A549 (cell line): ENCODE results near the gene MLLT10. TPM values are rescaled to one million over a fixed set of nuclear protein-coding genes. Genes with fewer than 3 reads are reported as not detected.

ENCODE experiments used
- ATAC-seq, 2 experiments: fragments of 200-7000 bp in 1 of 2; fragments of >200 bp in 1 of 2; cut with Nextera tagmentation in 1 of 2; cut with Tn5 transposase in 1 of 2; 3 replicates each; pipeline versions ENCODE4 v1.8.0 to v1.9.1; 2018 to 2020; ENCODE audit warnings: mild to moderate bottlenecking in 1 of 2, moderate library complexity in 1 of 2
- CTCF ChIA-PET: fragments of 300-600 bp; sonication (Branson Sonifier 250); formaldehyde crosslinking; extraction: SDS; loops from one replicate; lab custom pipeline; 2021; ENCODE audit warnings: antibody characterized with exemption, inconsistent platforms; lab: Yijun Ruan, JAX
- POLR2A ChIA-PET: fragments of 350-600 bp; formaldehyde crosslinking; extraction: SDS; loops from one replicate; lab custom pipeline; 2021; ENCODE audit warnings: antibody characterized with exemption, inconsistent platforms; lab: Yijun Ruan, JAX
- DNase-seq, 2 experiments: peaks; one replicate each; pipeline versions ENCODE4 v3.0.0 to v3.0.0-alpha.2; 2011 to 2016; ENCODE audit warnings: low read depth in 1 of 2, low spot score in 1 of 2
- FAIRE-seq: peaks from 2 replicates; lab custom pipeline; 2011; peaks lifted over from hg19 to GRCh38; lab: Jason Lieb, UNC
- H3K27ac ChIP-seq, 2 experiments: fragments of >200 bp; sonication (Bioruptor Twin); formaldehyde crosslinking; 3 replicates each; pipeline ENCODE4 v1.5.1; 2016 to 2017
- H3K4me1 ChIP-seq: fragments of >200 bp; sonication (Bioruptor Twin); formaldehyde crosslinking; 3 replicates; pipeline ENCODE4 v1.6.1; 2016
- H3K4me2 ChIP-seq: fragments of >200 bp; sonication (Bioruptor Twin); formaldehyde crosslinking; 3 replicates; pipeline ENCODE4 v1.6.1; 2016
- H3K4me3 ChIP-seq: fragments of >200 bp; sonication (Bioruptor Twin); formaldehyde crosslinking; 3 replicates; pipeline ENCODE4 v1.5.1; 2016
- H3K9me3 ChIP-seq: fragments of >200 bp; sonication (Bioruptor Twin); formaldehyde crosslinking; 3 replicates; pipeline ENCODE4 v1.6.1; 2016
- CHD4 ChIP-seq: fragments of 200-600 bp; sonication (generic); IDR thresholded peaks from 2 replicates; pipeline ENCODE4 v1.6.1; 2016; ENCODE audit warnings: antibody characterized with exemption, mild to moderate bottlenecking, borderline replicate concordance
- EP300 ChIP-seq, 2 experiments: fragments of >200 bp; sonication (Bioruptor Twin); formaldehyde crosslinking; IDR thresholded peaks; 2 replicates in 1 of 2; 3 replicates in 1 of 2; pipeline ENCODE4 v1.6.1; 2016 to 2017
- FOXS1 ChIP-seq: fragments of 250-450 bp; sonication (Bioruptor Pico); IDR thresholded peaks from 2 replicates; pipeline ENCODE4 v1.5.0; 2020; ENCODE audit warnings: mild to moderate bottlenecking, moderate library complexity
- GATA3 ChIP-seq: IDR thresholded peaks from 2 replicates; pipeline ENCODE4 v1.6.1; 2012; ENCODE audit warnings: borderline replicate concordance
- HEYL ChIP-seq: fragments of 250-450 bp; sonication (Bioruptor Pico); IDR thresholded peaks from 2 replicates; pipeline ENCODE4 v1.8.0; 2021; ENCODE audit warnings: mild to moderate bottlenecking, moderate library complexity
- HOXA7 ChIP-seq: fragments of 250-450 bp; sonication (Bioruptor Pico); IDR thresholded peaks from 2 replicates; pipeline ENCODE4 v1.5.0; 2020; ENCODE audit warnings: mild to moderate bottlenecking, moderate library complexity
- HOXB13 ChIP-seq: fragments of 250-450 bp; sonication (Bioruptor Pico); IDR thresholded peaks from 2 replicates; pipeline ENCODE4 v1.5.0; 2020; ENCODE audit warnings: low read depth, mild to moderate bottlenecking, moderate library complexity
- HOXB5 ChIP-seq: fragments of 250-450 bp; sonication (Bioruptor Pico); IDR thresholded peaks from 2 replicates; pipeline ENCODE4 v1.5.0; 2020; ENCODE audit warnings: mild to moderate bottlenecking, moderate library complexity
- JUN ChIP-seq, 2 experiments: fragments of >200 bp; sonication (Bioruptor Twin); formaldehyde crosslinking; IDR thresholded peaks; 2 replicates in 1 of 2; 3 replicates in 1 of 2; pipeline ENCODE4 v1.6.1; 2016 to 2017
- KDM1A ChIP-seq: fragments of 200-600 bp; sonication (generic); IDR thresholded peaks from 2 replicates; pipeline ENCODE4 v1.6.1; 2016; ENCODE audit warnings: low read depth, mild to moderate bottlenecking
- KDM5A ChIP-seq: fragments of 200-600 bp; sonication (generic); IDR thresholded peaks from 2 replicates; pipeline ENCODE4 v1.6.1; 2016; ENCODE audit warnings: antibody characterized with exemption, mild to moderate bottlenecking
- MAFK ChIP-seq: fragments of 450-650 bp; IDR thresholded peaks from 2 replicates; pipeline ENCODE4 v1.6.1; 2014; ENCODE audit not compliant: partially characterized antibody
- MAZ ChIP-seq: fragments of 150-350 bp; IDR thresholded peaks from 2 replicates; pipeline ENCODE4 v1.6.1; 2014; ENCODE audit warnings: antibody characterized with exemption, low read depth, low read length, borderline replicate concordance
- MYC ChIP-seq: IDR thresholded peaks from 2 replicates; pipeline ENCODE4 v1.6.1; 2012; ENCODE audit warnings: mild to moderate bottlenecking, inconsistent platforms, low read length, improper control_type of control experiment, borderline replicate concordance
- NR3C1 ChIP-seq: fragments of >200 bp; sonication (Bioruptor Twin); formaldehyde crosslinking; IDR thresholded peaks from 3 replicates; pipeline ENCODE4 v1.6.1; 2017
- POLR2AphosphoS2 ChIP-seq: conservative IDR thresholded peaks from 2 replicates; pipeline ENCODE4 v1.6.1; 2012; ENCODE audit warnings: low read length, improper control_type of control experiment, inconsistent platforms
- RCOR1 ChIP-seq: fragments of 150-350 bp; IDR thresholded peaks from 2 replicates; pipeline ENCODE4 v1.6.1; 2014; ENCODE audit warnings: antibody characterized with exemption, low read length, low read depth
- RFX5 ChIP-seq: fragments of 450-650 bp; IDR thresholded peaks from 2 replicates; pipeline ENCODE4 v1.7.1; 2014; ENCODE audit warnings: antibody characterized with exemption, mild to moderate bottlenecking, moderate library complexity
- RNF2 ChIP-seq: fragments of 200-600 bp; sonication (generic); IDR thresholded peaks from 2 replicates; pipeline ENCODE4 v1.6.1; 2016; ENCODE audit warnings: low read depth, mild to moderate bottlenecking, antibody characterized with exemption, moderate library complexity, borderline replicate concordance
- ZNF302 ChIP-seq: fragments of 250-450 bp; sonication (Bioruptor Pico); IDR thresholded peaks from 2 replicates; pipeline ENCODE4 v1.9.0; 2021; ENCODE audit warnings: inconsistent platforms, mild to moderate bottlenecking, moderate library complexity
- ZSCAN20 ChIP-seq: fragments of 250-450 bp; sonication (Bioruptor Pico); IDR thresholded peaks from 2 replicates; pipeline ENCODE4 v1.8.0; 2022; ENCODE audit warnings: mild to moderate bottlenecking, moderate library complexity
- WGBS: methylation state at CpG from one replicate; pipeline ENCODE4 v1.1.6; 2017; ENCODE audit errors: missing lambda C conversion rate; 5-methylcytosine and 5-hydroxymethylcytosine counted together
- polyA plus RNA-seq, 4 experiments: library from polyadenylated mRNA; depleted of rRNA in 3 of 4; stranded (reverse); fragments of >200 nt; fragmentation: RNase III in 1 of 4; extraction: RNeasy Plus Mini Kit Qiagen cat#74134 plus additional on column Dnase treatment in 1 of 4; gene quantifications; 2 replicates in 3 of 4; 3 replicates in 1 of 4; pipeline ENCODE4 v1.2.3, GENCODE V29; 2011 to 2017
- TF ChIP-seq, protein P1 (sequence below): fragments of >200 bp; sonication (Bioruptor Twin); formaldehyde crosslinking; IDR thresholded peaks from 3 replicates; pipeline ENCODE4 v1.6.1; 2016
- TF ChIP-seq, protein P2 (sequence below): fragments of 150-350 bp; IDR thresholded peaks from 2 replicates; pipeline ENCODE4 v1.6.1; 2014; ENCODE audit warnings: low read depth, mild to moderate bottlenecking, low read length
- TF ChIP-seq, protein P3 (sequence below): fragments of >200 bp; sonication (Bioruptor Twin); formaldehyde crosslinking; IDR thresholded peaks from 3 replicates; pipeline ENCODE4 v1.5.1; 2016

The MLLT10 gene
- polyA plus RNA-seq, 2 of the 4 experiments (the other 2 are of a cell fraction): 41.7 to 54.1 TPM

DNA sequence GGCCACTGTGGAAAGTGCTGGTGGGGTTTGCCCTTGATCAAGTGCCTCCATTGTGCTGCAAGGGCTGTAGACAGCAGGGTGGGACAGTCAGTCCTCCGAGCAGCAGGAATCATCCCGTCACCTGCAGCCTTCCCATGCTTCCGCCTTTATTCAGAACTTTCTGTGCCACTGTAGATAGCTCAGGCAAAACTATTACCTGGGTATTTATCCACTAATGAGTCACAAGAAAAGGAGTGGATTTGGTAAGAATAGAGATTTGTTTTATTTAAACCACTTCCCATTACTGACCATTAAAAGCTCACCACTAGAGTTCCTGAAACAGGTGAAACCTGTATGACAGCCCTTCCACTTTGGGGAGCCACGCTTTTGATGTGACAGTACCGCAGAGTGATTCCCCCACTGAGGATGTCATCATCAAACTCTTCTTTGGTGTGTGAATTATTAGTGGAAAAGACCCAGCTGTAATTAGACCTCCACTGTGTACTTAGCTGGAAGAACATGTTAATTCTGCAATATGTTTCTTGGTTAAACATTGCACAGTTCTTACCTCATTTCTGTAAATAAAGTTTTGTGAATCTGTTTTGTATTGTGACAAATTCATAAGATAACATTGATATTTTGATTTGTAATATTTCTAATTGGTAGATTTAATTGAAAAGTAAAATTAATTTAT is 208.8 kb downstream of the MLLT10 start:
- H3K27ac ChIP-seq: no peak overlapping the region
- WGBS: 99% methylated on average over 5 of the region's 5 CpGs
- no peak overlapping the region for H3K4me2 ChIP-seq
- no peak for FAIRE-seq
- H3K4me1 ChIP-seq: no peaks in the 10 kb centered on the region
- TF ChIP-seq ZNF302 (no peak), HEYL (CRISPR knock-in tag) (no peak), MAFK (no peak), JUN (IDR thresholded peaks at IDR 0.05) (no peak), NR3C1 (no peak), CHD4 (no peak), EP300 (IDR thresholded peaks at IDR 0.05) (no peak), HOXB5 (CRISPR knock-in tag) (no peak)
- TF ChIP-seq, protein P1, sequence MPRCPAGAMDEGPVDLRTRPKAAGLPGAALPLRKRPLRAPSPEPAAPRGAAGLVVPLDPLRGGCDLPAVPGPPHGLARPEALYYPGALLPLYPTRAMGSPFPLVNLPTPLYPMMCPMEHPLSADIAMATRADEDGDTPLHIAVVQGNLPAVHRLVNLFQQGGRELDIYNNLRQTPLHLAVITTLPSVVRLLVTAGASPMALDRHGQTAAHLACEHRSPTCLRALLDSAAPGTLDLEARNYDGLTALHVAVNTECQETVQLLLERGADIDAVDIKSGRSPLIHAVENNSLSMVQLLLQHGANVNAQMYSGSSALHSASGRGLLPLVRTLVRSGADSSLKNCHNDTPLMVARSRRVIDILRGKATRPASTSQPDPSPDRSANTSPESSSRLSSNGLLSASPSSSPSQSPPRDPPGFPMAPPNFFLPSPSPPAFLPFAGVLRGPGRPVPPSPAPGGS: no peak
- CTCF ChIA-PET: interaction anchor here (0.7 to 1.2 kb wide), 2 partner anchors 11 to 17 kb away, joined by 3 to 6 read pairs; no protein-coding TSS in a partner anchor
- no peak for ATAC-seq
- no peaks in the 10 kb centered on the region for H3K9me3 ChIP-seq
- POLR2A ChIA-PET: no interaction called here
- H3K4me3 ChIP-seq: no peak overlapping the region
- DNase-seq: no peak

DNA sequence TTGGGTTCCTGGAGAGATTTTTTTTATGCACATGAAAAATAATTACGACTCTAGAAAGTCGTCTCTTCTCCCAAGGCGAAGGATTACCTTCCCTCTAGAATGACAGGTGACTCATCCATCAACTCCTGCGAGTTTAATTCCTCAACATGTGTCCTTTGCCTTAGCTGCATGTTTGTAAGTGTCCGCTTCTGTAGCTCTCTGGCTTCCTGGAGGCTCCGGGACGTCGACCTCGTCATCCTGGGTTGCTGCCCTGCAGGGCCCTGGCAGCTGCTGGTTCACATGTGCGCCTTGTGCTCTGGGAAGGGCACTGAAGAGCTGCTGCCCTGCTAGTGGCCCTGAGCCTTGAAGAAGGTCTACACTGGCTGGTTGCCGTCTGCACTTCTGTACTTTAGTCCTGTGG is 210.2 kb downstream of the MLLT10 start:
- Histone ChIP-seq H3K4me3 (no peak overlapping the region), H3K9me3 (no peaks in the 10 kb centered on the region), H3K4me2 (no peak overlapping the region), H3K4me1 (no peaks in the 10 kb centered on the region), H3K27ac (no peak overlapping the region)
- DNase-seq (no peak), ATAC-seq (no peak), FAIRE-seq (no peak)
- POLR2A ChIA-PET: no interaction called here
- no peak for TF ChIP-seq MYC
- TF ChIP-seq EP300 (IDR thresholded peaks at IDR 0.05): no peak
- TF ChIP-seq JUN (IDR thresholded peaks at IDR 0.05): no peak
- no peak for TF ChIP-seq FOXS1 (CRISPR knock-in tag)
- no peak for TF ChIP-seq HOXA7 (CRISPR knock-in tag)
- no peak for TF ChIP-seq HOXB13
- TF ChIP-seq KDM1A: no peak
- TF ChIP-seq HOXB5 (CRISPR knock-in tag): no peak
- TF ChIP-seq CHD4: no peak
- no peak for TF ChIP-seq ZSCAN20 (CRISPR knock-in tag)
- TF ChIP-seq RCOR1: no peak
- TF ChIP-seq, protein P2, sequence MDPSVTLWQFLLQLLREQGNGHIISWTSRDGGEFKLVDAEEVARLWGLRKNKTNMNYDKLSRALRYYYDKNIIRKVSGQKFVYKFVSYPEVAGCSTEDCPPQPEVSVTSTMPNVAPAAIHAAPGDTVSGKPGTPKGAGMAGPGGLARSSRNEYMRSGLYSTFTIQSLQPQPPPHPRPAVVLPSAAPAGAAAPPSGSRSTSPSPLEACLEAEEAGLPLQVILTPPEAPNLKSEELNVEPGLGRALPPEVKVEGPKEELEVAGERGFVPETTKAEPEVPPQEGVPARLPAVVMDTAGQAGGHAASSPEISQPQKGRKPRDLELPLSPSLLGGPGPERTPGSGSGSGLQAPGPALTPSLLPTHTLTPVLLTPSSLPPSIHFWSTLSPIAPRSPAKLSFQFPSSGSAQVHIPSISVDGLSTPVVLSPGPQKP: no peak
- no peak for TF ChIP-seq KDM5A
- TF ChIP-seq POLR2AphosphoS2: no peak
- TF ChIP-seq GATA3: no peak
- no peak for TF ChIP-seq RFX5
- TF ChIP-seq MAZ: no peak
- CTCF ChIA-PET: interaction anchor here (1.5 to 1.6 kb wide), 2 partner anchors 12 to 249 kb away, joined by 3 to 4 read pairs; no protein-coding TSS in a partner anchor
- 87% methylated on average over 10 of the region's 11 CpGs for WGBS

DNA sequence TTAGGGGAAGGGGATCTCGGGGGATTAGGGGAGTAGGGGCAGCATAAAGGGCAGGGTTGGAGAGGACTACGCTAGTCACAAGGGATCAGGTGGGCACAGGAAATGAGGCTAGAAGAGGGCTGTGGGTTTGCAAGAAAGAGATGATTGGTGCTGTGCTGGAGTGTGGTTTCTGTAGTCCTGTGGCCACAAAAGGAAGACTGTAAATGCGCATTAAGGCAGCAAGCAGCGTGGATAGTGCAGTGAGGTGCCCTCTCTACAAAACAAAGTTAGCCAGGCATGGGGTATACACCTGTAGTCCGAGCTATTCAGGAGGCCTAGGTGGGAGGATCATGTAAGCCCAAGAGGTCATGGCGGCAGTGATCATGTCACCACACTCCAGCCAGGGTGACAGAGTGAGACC is 212.1 kb downstream of the MLLT10 start:
- Histone ChIP-seq H3K4me1 (no peaks in the 10 kb centered on the region), H3K27ac (no peak overlapping the region), H3K4me2 (no peak overlapping the region), H3K9me3 (no peaks in the 10 kb centered on the region), H3K4me3 (no peak overlapping the region)
- POLR2A ChIA-PET: no interaction called here
- TF ChIP-seq, protein P3, sequence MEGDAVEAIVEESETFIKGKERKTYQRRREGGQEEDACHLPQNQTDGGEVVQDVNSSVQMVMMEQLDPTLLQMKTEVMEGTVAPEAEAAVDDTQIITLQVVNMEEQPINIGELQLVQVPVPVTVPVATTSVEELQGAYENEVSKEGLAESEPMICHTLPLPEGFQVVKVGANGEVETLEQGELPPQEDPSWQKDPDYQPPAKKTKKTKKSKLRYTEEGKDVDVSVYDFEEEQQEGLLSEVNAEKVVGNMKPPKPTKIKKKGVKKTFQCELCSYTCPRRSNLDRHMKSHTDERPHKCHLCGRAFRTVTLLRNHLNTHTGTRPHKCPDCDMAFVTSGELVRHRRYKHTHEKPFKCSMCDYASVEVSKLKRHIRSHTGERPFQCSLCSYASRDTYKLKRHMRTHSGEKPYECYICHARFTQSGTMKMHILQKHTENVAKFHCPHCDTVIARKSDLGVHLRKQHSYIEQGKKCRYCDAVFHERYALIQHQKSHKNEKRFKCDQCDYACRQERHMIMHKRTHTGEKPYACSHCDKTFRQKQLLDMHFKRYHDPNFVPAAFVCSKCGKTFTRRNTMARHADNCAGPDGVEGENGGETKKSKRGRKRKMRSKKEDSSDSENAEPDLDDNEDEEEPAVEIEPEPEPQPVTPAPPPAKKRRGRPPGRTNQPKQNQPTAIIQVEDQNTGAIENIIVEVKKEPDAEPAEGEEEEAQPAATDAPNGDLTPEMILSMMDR: no peak
- no peak for TF ChIP-seq RNF2
- no peak for TF ChIP-seq RFX5
- no peak for TF ChIP-seq ZNF302
- no peak for TF ChIP-seq HEYL (CRISPR knock-in tag)
- ATAC-seq (no peak), DNase-seq (no peak), FAIRE-seq (no peak)
- WGBS: 92% methylated on average over 6 of the region's 6 CpGs
- CTCF ChIA-PET: interaction anchor here (0.6 to 3.1 kb wide), 3 partner anchors 13 to 229 kb away, joined by 3 to 19 read pairs (median 3); no protein-coding TSS in a partner anchor
